ENCODE measurements around the gene AFG3L2.
A peak's percentile ranks its signal among the peaks of the same experiment; 100 is the strongest.

- TF ChIP-seq, protein P1, sequence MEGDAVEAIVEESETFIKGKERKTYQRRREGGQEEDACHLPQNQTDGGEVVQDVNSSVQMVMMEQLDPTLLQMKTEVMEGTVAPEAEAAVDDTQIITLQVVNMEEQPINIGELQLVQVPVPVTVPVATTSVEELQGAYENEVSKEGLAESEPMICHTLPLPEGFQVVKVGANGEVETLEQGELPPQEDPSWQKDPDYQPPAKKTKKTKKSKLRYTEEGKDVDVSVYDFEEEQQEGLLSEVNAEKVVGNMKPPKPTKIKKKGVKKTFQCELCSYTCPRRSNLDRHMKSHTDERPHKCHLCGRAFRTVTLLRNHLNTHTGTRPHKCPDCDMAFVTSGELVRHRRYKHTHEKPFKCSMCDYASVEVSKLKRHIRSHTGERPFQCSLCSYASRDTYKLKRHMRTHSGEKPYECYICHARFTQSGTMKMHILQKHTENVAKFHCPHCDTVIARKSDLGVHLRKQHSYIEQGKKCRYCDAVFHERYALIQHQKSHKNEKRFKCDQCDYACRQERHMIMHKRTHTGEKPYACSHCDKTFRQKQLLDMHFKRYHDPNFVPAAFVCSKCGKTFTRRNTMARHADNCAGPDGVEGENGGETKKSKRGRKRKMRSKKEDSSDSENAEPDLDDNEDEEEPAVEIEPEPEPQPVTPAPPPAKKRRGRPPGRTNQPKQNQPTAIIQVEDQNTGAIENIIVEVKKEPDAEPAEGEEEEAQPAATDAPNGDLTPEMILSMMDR (IDR thresholded peaks at IDR 0.05 in 8 of 11, conservative IDR thresholded peaks at IDR 0.05 in 3 of 11), result no peak
- peak in 1 of 3 donors; percentile 52 for TF ChIP-seq POLR2AphosphoS5 (IDR thresholded peaks at IDR 0.05)
Measured at GRCh38 chr18:12324991-12325725, 51.9 kb downstream of the AFG3L2 start.

All from spleen (tissue), 7 donors.